Tibial nerve (tissue), 4 donors: ENCODE data around the gene KATNB1.

Source experiments
- EP300 ChIP-seq, 2 donors: sonication (generic); formaldehyde crosslinking; IDR thresholded peaks; one replicate each; pipeline ENCODE4 v1.6.1; 2017; ENCODE audit warnings: antibody characterized with exemption in 2 of 2, mild to moderate bottlenecking in 1 of 2
- TF ChIP-seq, protein P1 (sequence below), 5 experiments: fragments of 200-600 bp in 3 of 5; fragments of 450-650 bp in 2 of 5; sonication (generic) in 3 of 5; IDR thresholded peaks; one replicate each; pipeline ENCODE4 v1.5.1; 2016 to 2019; ENCODE audit warnings: antibody characterized with exemption in 5 of 5, mild to moderate bottlenecking in 3 of 5, moderate library complexity in 2 of 5

DNA sequence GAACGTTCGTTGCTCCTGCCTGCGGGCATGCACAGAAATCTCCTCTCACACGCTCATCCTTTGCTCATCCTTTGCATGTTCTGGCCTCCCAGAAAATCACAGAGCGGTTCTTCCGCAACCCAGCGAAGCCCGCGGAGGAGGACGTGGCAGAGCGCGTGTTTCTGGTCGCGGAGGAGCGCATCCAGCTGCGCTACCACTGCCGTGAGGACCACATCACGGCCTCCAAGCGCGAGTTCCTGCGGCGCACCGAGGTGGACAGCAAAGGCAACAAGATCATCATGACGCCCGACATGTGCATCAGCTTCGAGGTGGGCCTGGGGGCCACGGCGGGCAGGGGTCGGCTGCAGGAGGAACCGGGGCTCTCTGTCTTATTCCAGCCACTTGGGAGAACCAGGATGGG, 9.6 kb upstream of the KATNB1 start:
- TF ChIP-seq, protein P1, sequence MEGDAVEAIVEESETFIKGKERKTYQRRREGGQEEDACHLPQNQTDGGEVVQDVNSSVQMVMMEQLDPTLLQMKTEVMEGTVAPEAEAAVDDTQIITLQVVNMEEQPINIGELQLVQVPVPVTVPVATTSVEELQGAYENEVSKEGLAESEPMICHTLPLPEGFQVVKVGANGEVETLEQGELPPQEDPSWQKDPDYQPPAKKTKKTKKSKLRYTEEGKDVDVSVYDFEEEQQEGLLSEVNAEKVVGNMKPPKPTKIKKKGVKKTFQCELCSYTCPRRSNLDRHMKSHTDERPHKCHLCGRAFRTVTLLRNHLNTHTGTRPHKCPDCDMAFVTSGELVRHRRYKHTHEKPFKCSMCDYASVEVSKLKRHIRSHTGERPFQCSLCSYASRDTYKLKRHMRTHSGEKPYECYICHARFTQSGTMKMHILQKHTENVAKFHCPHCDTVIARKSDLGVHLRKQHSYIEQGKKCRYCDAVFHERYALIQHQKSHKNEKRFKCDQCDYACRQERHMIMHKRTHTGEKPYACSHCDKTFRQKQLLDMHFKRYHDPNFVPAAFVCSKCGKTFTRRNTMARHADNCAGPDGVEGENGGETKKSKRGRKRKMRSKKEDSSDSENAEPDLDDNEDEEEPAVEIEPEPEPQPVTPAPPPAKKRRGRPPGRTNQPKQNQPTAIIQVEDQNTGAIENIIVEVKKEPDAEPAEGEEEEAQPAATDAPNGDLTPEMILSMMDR (IDR thresholded peaks at IDR 0.05): no peak
- TF ChIP-seq EP300 (IDR thresholded peaks at IDR 0.05): no peak
